SK-N-SH treated with all-trans-retinoic acid at 6 μM for 48 hours (cell line): ENCODE measurements around the gene LUC7L3.

Experiments
- ATAC-seq: fragments of 200-7000 bp; cut with Tn5 transposase; 3 replicates; pipeline ENCODE4 v1.9.1; 2020; ENCODE audit warnings: mild to moderate bottlenecking, moderate library complexity
- ARNTL ChIP-seq: fragments of 450-650 bp; formaldehyde crosslinking; IDR thresholded peaks from 2 replicates; pipeline ENCODE4 v1.5.0; 2020; ENCODE audit warnings: low read depth, mild to moderate bottlenecking, moderate library complexity, borderline replicate concordance
- CSDC2 ChIP-seq: fragments of 250-450 bp; sonication (Bioruptor Pico); IDR thresholded peaks from 2 replicates; pipeline ENCODE4 v1.5.0; 2020; ENCODE audit warnings: mild to moderate bottlenecking, moderate library complexity
- ESRRG ChIP-seq: fragments of 250-450 bp; sonication (Bioruptor Pico); IDR thresholded peaks from 2 replicates; pipeline ENCODE4 v1.6.1; 2021; ENCODE audit warnings: mild to moderate bottlenecking
- ISL1 ChIP-seq: fragments of 250-450 bp; sonication (Bioruptor Pico); IDR thresholded peaks from 2 replicates; pipeline ENCODE4 v2.1.2; 2022; ENCODE audit warnings: mild to moderate bottlenecking, moderate library complexity
- OSR1 ChIP-seq: fragments of 250-450 bp; sonication (Bioruptor Pico); IDR thresholded peaks from 2 replicates; pipeline ENCODE4 v1.8.0; 2022; ENCODE audit warnings: moderate library complexity, mild to moderate bottlenecking, inconsistent platforms
- PPARA ChIP-seq: fragments of 250-450 bp; sonication (Bioruptor Pico); IDR thresholded peaks from 2 replicates; pipeline ENCODE4 v1.5.0; 2020; ENCODE audit warnings: mild to moderate bottlenecking, borderline replicate concordance
- SNAI2 ChIP-seq: fragments of 250-450 bp; sonication (Bioruptor Pico); IDR thresholded peaks from 2 replicates; pipeline ENCODE4 v1.5.0; 2020; ENCODE audit warnings: mild to moderate bottlenecking, moderate library complexity
- TCF4 ChIP-seq: fragments of 250-450 bp; sonication (Bioruptor Pico); IDR thresholded peaks from 2 replicates; pipeline ENCODE4 v1.8.0; 2021; ENCODE audit warnings: mild to moderate bottlenecking, moderate library complexity, borderline replicate concordance
- TOX ChIP-seq: fragments of 250-450 bp; sonication (Bioruptor Pico); IDR thresholded peaks from 2 replicates; pipeline ENCODE4 v1.8.0; 2021; ENCODE audit warnings: mild to moderate bottlenecking, moderate library complexity, borderline replicate concordance
- ZFP30 ChIP-seq: fragments of 450-650 bp; formaldehyde crosslinking; IDR thresholded peaks from 2 replicates; pipeline ENCODE4 v1.5.0; 2022; ENCODE audit warnings: mild to moderate bottlenecking, moderate library complexity
- ZNF565 ChIP-seq: fragments of 450-650 bp; formaldehyde crosslinking; conservative IDR thresholded peaks from 2 replicates; pipeline ENCODE4 v1.5.0; 2020; ENCODE audit warnings: low read depth, mild to moderate bottlenecking, moderate library complexity
- ZNF70 ChIP-seq: fragments of 450-650 bp; formaldehyde crosslinking; IDR thresholded peaks from 2 replicates; pipeline ENCODE4 v1.5.0; 2020; ENCODE audit warnings: mild to moderate bottlenecking, moderate library complexity
- ZNF8 ChIP-seq: fragments of 450-650 bp; formaldehyde crosslinking; IDR thresholded peaks from 2 replicates; pipeline ENCODE4 v1.5.0; 2020; ENCODE audit warnings: mild to moderate bottlenecking, moderate library complexity
- TF ChIP-seq, protein P1 (sequence below): fragments of 250-450 bp; sonication (Bioruptor Pico); IDR thresholded peaks from 2 replicates; pipeline ENCODE4 v1.5.0; 2020; ENCODE audit warnings: mild to moderate bottlenecking, moderate library complexity
- TF ChIP-seq, protein P2 (sequence below): fragments of 250-450 bp; sonication (Bioruptor Pico); IDR thresholded peaks from 2 replicates; pipeline ENCODE4 v1.5.1; 2020; ENCODE audit warnings: low read depth, mild to moderate bottlenecking, moderate library complexity
- TF ChIP-seq, protein P3 (sequence below): fragments of 250-450 bp; sonication (Bioruptor Pico); IDR thresholded peaks from 2 replicates; pipeline ENCODE4 v1.5.1; 2021; ENCODE audit warnings: mild to moderate bottlenecking, moderate library complexity
- TF ChIP-seq, protein P4 (sequence below): fragments of 250-450 bp; sonication (Bioruptor Pico); IDR thresholded peaks from 2 replicates; pipeline ENCODE4 v1.8.0; 2020; ENCODE audit warnings: mild to moderate bottlenecking, moderate library complexity, borderline replicate concordance

LUC7L3 gene

GRCh38 chr17:50684288-50684611 is 35.2 kb upstream of the LUC7L3 start:
- no peak for TF ChIP-seq PPARA (CRISPR knock-in tag)
- TF ChIP-seq ESRRG (CRISPR knock-in tag), result no peak
- no peak for TF ChIP-seq ARNTL (CRISPR knock-in tag)
- TF ChIP-seq, protein P1, sequence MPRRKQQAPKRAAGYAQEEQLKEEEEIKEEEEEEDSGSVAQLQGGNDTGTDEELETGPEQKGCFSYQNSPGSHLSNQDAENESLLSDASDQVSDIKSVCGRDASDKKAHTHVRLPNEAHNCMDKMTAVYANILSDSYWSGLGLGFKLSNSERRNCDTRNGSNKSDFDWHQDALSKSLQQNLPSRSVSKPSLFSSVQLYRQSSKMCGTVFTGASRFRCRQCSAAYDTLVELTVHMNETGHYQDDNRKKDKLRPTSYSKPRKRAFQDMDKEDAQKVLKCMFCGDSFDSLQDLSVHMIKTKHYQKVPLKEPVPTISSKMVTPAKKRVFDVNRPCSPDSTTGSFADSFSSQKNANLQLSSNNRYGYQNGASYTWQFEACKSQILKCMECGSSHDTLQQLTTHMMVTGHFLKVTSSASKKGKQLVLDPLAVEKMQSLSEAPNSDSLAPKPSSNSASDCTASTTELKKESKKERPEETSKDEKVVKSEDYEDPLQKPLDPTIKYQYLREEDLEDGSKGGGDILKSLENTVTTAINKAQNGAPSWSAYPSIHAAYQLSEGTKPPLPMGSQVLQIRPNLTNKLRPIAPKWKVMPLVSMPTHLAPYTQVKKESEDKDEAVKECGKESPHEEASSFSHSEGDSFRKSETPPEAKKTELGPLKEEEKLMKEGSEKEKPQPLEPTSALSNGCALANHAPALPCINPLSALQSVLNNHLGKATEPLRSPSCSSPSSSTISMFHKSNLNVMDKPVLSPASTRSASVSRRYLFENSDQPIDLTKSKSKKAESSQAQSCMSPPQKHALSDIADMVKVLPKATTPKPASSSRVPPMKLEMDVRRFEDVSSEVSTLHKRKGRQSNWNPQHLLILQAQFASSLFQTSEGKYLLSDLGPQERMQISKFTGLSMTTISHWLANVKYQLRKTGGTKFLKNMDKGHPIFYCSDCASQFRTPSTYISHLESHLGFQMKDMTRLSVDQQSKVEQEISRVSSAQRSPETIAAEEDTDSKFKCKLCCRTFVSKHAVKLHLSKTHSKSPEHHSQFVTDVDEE (CRISPR knock-in tag), result no peak
- no peak for TF ChIP-seq TOX (CRISPR knock-in tag)
- no peak for TF ChIP-seq SNAI2 (CRISPR knock-in tag)
- TF ChIP-seq, protein P2, sequence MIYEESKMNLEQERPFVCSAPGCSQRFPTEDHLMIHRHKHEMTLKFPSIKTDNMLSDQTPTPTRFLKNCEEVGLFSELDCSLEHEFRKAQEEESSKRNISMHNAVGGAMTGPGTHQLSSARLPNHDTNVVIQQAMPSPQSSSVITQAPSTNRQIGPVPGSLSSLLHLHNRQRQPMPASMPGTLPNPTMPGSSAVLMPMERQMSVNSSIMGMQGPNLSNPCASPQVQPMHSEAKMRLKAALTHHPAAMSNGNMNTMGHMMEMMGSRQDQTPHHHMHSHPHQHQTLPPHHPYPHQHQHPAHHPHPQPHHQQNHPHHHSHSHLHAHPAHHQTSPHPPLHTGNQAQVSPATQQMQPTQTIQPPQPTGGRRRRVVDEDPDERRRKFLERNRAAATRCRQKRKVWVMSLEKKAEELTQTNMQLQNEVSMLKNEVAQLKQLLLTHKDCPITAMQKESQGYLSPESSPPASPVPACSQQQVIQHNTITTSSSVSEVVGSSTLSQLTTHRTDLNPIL, result no peak
- no peak for ATAC-seq

DNA sequence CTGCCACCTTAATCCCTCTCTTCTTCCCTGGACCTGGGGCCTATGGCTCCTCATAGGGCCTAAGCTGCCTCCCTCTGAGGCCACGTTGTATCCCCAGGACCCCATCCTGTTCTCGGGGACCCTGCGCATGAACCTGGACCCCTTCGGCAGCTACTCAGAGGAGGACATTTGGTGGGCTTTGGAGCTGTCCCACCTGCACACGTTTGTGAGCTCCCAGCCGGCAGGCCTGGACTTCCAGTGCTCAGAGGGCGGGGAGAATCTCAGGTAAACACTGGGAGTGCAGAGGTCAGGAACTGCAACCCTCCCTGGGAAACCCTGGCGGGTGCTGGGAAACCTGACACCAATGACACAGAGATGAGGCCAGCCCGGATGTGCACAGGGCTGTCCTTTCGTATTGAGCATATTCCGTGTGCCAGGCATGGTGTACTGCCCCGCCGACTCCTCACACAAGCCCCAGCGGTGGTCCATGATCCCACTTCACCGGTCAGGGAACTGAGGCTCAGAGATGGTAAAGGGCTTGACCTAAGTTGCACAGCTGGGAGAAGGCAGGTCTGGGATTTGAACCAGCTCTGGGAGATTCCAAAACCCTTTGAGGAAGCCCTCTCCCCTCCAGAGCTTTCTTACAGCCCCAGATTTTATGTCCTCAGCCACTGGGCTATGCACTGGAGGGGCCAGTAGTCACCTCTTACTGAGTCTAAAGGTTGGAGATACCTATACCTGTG is 34.6 kb upstream of the LUC7L3 start:
- ATAC-seq, result no peak
- TF ChIP-seq ISL1 (no peak), ZNF565 (CRISPR knock-in tag) (no peak), ZNF70 (no peak), TCF4 (CRISPR knock-in tag) (no peak), ZNF8 (CRISPR knock-in tag) (no peak)
- TF ChIP-seq, protein P3, sequence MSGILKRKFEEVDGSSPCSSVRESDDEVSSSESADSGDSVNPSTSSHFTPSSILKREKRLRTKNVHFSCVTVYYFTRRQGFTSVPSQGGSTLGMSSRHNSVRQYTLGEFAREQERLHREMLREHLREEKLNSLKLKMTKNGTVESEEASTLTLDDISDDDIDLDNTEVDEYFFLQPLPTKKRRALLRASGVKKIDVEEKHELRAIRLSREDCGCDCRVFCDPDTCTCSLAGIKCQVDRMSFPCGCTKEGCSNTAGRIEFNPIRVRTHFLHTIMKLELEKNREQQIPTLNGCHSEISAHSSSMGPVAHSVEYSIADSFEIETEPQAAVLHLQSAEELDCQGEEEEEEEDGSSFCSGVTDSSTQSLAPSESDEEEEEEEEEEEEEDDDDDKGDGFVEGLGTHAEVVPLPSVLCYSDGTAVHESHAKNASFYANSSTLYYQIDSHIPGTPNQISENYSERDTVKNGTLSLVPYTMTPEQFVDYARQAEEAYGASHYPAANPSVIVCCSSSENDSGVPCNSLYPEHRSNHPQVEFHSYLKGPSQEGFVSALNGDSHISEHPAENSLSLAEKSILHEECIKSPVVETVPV, result no peak
- TF ChIP-seq, protein P4, sequence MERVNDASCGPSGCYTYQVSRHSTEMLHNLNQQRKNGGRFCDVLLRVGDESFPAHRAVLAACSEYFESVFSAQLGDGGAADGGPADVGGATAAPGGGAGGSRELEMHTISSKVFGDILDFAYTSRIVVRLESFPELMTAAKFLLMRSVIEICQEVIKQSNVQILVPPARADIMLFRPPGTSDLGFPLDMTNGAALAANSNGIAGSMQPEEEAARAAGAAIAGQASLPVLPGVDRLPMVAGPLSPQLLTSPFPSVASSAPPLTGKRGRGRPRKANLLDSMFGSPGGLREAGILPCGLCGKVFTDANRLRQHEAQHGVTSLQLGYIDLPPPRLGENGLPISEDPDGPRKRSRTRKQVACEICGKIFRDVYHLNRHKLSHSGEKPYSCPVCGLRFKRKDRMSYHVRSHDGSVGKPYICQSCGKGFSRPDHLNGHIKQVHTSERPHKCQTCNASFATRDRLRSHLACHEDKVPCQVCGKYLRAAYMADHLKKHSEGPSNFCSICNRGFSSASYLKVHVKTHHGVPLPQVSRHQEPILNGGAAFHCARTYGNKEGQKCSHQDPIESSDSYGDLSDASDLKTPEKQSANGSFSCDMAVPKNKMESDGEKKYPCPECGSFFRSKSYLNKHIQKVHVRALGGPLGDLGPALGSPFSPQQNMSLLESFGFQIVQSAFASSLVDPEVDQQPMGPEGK (CRISPR knock-in tag), result no peak

- TF ChIP-seq TOX (CRISPR knock-in tag) (no peak), ZNF70 (no peak), OSR1 (CRISPR knock-in tag) (no peak)
Measured at GRCh38 chr17:50685334-50685665, 34.1 kb upstream of the LUC7L3 start.

DNA sequence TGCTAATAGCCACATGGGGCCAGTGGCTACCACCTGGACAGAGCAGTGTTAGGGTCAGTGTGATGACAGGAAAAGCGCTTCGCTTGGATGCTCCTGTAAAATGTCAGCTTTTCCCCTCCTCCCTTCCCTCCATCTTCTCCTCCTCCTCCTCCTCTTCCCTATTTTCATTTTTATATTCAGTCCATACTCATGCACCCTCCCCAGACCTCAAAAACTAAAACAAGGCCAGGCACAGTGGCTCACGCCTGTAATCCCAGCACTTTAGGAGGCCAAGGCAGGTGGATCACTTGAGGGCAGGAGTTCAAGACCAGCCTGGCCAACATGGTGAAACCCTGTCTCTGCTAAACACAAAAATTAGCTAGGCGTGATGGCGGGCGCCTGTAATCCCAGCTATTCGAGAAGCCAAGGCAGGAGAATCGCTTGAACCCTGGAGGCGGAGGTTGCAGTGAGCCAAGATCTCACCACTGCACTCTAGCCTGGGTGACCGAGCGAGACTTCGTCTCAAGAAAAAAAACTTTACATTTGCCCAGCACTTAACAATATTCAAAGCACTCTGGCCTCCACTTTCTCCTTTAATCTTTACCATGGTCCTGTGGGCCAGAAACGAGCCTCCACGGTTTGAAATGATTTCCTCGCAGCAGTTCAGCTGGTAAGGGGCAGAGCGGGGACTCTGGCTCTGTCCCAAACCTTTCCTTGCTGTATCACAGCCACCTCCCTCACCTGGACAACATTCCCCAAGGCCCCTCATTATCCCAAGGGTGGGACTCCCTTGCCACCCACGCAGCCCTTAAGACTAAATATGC is 33.5 kb upstream of the LUC7L3 start:
- ATAC-seq, result no peak
- TF ChIP-seq, protein P4 (CRISPR knock-in tag), result no peak
- no peak for TF ChIP-seq ZFP30 (CRISPR knock-in tag)
- TF ChIP-seq ESRRG (CRISPR knock-in tag), result no peak
- no peak for TF ChIP-seq ARNTL (CRISPR knock-in tag)
- no peak for TF ChIP-seq CSDC2 (CRISPR knock-in tag)
- no peak for TF ChIP-seq PPARA (CRISPR knock-in tag)
- no peak for TF ChIP-seq OSR1 (CRISPR knock-in tag)
- TF ChIP-seq, all 23 proteins: peak for 0

More at GRCh38 chr17:50685334-50685665, 34.1 kb upstream of the LUC7L3 start:
- no peak for ATAC-seq
